BJ (cell line): ENCODE data around the gene PLBD1. TPM values are rescaled to one million over a fixed set of nuclear protein-coding genes. Genes with fewer than 3 reads are reported as not detected.

ENCODE experiments used
- CTCF ChIA-PET: fragments of 350-600 bp; formaldehyde crosslinking; extraction: SDS; loops from one replicate; lab custom pipeline; 2021; ENCODE audit warnings: antibody characterized with exemption, inconsistent platforms; lab: Yijun Ruan, JAX
- POLR2A ChIA-PET: fragments of 300-600 bp; sonication (Branson Sonifier 250); formaldehyde crosslinking; extraction: SDS; loops from one replicate; lab custom pipeline; 2021; ENCODE audit warnings: antibody characterized with exemption; lab: Charles Lee
- DNase-seq: peaks from one replicate; pipeline ENCODE4 v3.0.0-alpha.2; 2011; ENCODE audit warnings: low read depth
- H3K27me3 ChIP-seq: 2 replicates; pipeline ENCODE4 v1.6.0; 2011; ENCODE audit warnings: low read length; ENCODE audit not compliant: control insufficient read depth, insufficient read depth
- H3K36me3 ChIP-seq: 2 replicates; pipeline ENCODE4 v1.5.1; 2011; ENCODE audit warnings: low read length; ENCODE audit not compliant: control insufficient read depth, insufficient read depth
- H3K4me3 ChIP-seq: 2 replicates; pipeline ENCODE4 v1.5.1; 2011; ENCODE audit warnings: low read depth, mild to moderate bottlenecking, control low read depth, low read length
- polyA plus RNA-seq: library from polyadenylated mRNA; depleted of rRNA; stranded (reverse); fragments of >200 nt; gene quantifications from 2 replicates; pipeline ENCODE4 v1.2.3, GENCODE V29; 2011
- TF ChIP-seq, protein P1 (sequence below): IDR thresholded peaks from 2 replicates; pipeline ENCODE4 v1.5.1; 2011; ENCODE audit warnings: low read depth, mild to moderate bottlenecking, control low read depth, inconsistent platforms, low read length, moderate library complexity; ENCODE audit not compliant: insufficient read depth

Gene PLBD1
- polyA plus RNA-seq, 1 experiment = 0.38 TPM

DNA sequence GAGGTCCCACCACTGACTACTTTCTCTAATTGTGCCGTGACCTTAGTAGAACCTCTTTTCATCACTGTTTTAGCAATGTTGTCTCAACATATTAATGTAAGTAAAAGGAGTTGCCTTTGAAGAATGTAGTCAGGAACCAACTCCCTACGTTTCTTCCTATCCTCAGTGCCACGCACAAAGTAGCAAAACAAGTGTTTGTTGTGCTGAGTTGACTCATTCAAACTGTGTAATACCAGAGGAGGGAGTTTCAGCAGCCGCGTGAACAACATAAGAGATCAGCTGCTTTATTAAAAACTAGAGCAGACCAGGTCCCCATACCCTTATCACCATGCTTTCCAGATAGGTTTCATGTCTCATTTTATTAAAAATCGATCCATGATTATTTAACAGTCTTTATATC, 19.1 kb downstream of the PLBD1 start:
- TF ChIP-seq, protein P1, sequence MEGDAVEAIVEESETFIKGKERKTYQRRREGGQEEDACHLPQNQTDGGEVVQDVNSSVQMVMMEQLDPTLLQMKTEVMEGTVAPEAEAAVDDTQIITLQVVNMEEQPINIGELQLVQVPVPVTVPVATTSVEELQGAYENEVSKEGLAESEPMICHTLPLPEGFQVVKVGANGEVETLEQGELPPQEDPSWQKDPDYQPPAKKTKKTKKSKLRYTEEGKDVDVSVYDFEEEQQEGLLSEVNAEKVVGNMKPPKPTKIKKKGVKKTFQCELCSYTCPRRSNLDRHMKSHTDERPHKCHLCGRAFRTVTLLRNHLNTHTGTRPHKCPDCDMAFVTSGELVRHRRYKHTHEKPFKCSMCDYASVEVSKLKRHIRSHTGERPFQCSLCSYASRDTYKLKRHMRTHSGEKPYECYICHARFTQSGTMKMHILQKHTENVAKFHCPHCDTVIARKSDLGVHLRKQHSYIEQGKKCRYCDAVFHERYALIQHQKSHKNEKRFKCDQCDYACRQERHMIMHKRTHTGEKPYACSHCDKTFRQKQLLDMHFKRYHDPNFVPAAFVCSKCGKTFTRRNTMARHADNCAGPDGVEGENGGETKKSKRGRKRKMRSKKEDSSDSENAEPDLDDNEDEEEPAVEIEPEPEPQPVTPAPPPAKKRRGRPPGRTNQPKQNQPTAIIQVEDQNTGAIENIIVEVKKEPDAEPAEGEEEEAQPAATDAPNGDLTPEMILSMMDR = no peak
- Histone ChIP-seq H3K4me3 (no peak overlapping the region), H3K27me3 (no peaks in the 10 kb centered on the region), H3K36me3 (no peaks in the 10 kb centered on the region)
- DNase-seq = no peak
- CTCF ChIA-PET = no interaction called here
- POLR2A ChIA-PET = no interaction called here

DNA sequence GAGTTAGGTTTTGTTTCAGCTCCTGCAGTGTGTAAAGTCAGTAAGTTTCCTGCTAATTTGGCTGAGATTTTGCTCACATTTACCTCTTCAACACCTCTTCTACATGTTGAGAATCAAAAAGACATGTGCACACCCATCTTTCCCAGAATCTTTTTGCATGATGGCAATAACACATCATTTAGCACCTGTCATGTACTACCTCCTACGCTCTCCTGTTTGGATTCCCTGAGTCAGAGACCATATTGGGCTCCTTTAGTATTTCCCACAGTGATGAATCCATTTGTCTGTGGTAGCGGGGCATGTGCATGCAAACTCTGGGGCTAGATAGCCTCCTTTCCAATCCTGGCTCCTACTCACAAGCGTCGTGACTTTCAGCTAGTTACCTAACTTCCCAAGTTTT, 20.1 kb downstream of the PLBD1 start:
- Histone ChIP-seq H3K36me3 (no peaks in the 10 kb centered on the region), H3K27me3 (no peaks in the 10 kb centered on the region), H3K4me3 (no peak overlapping the region)
- POLR2A ChIA-PET = no interaction called here
- no peak for DNase-seq
- CTCF ChIA-PET = no interaction called here
- TF ChIP-seq, protein P1 = no peak

- Histone ChIP-seq H3K27me3 (no peaks in the 10 kb centered on the region), H3K4me3 (no peak overlapping the region), H3K36me3 (no peaks in the 10 kb centered on the region)
- TF ChIP-seq, protein P1 = no peak
- ChIA-PET CTCF (no interaction called here), POLR2A (no interaction called here)
- DNase-seq = no peak
Observed at GRCh38 chr12:14545144-14546124, 22.2 kb downstream of the PLBD1 start.

DNA sequence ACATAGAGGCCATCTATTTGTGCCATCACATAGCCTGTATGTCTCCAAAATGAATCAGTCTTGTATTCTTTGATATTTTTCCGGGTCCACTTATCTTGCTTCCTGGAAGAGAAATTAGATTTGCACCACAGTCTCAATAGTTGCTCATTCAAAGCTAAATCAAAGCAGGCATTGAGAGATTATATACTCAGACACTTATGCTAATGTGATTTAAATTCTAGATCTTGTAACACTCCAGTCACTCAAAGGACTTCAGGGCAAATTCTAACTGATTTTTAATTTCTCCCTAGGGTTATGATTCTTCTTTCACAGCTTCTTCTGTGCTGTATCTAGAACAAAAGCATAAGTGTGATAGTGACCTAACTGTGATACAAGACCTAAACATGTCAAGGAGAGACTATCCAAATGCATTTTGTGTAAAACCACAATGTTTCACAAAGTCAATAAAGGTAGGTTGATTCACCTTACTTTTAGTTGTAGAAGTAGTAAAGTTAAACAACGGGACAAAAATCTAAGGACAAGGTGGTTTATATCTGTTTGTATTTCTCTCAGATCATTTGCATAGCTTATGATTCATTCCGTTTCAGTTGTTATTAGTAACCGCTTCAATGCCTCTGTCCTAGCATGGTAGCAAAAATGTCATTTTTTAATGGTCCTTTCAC, 26.8 kb downstream of the PLBD1 start:
- ChIA-PET POLR2A (no interaction called here), CTCF (interaction anchor here (1.0 kb wide), 1 partner anchor 355 kb away, joined by 3 read pairs; no protein-coding TSS in a partner anchor)
- no peak for DNase-seq
- Histone ChIP-seq H3K4me3 (no peak overlapping the region), H3K36me3 (no peaks in the 10 kb centered on the region), H3K27me3 (no peaks in the 10 kb centered on the region)
- TF ChIP-seq, protein P1 = no peak

- ChIA-PET CTCF (no interaction called here), POLR2A (no interaction called here)
- Histone ChIP-seq H3K36me3 (no peaks in the 10 kb centered on the region), H3K4me3 (no peak overlapping the region), H3K27me3 (no peaks in the 10 kb centered on the region)
- DNase-seq = no peak
- TF ChIP-seq, protein P1 = no peak
Observed at GRCh38 chr12:14537088-14537487, 30.6 kb downstream of the PLBD1 start.
